ENCODE data around the gene TTC23L.

Gene TTC23L

DNA sequence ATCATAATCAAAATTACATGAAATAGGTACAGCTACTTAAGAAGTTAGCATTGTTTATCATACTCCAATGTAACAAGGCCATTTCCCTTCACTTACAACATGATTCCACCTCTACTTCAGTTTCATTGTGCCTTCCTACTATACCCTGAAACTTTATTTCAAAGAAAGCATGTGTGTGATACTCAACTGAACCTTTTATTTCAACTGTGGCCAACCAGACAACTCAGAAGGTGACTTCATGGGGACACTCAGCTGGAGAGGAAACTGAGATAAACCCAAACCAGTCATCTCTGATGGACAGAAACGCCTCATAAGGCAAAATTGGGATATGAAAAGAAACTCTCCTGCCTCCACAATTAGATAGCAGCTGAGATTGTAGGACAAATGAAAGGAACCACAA lies 5.9 kb upstream of the TTC23L start:
- DNase-seq (ENCODE audit: low spot score), result no peak

GRCh38 chr5:34833976-34834793 lies 4.8 kb upstream of the TTC23L start:
- DNase-seq (ENCODE audit: low spot score), result no peak

DNA sequence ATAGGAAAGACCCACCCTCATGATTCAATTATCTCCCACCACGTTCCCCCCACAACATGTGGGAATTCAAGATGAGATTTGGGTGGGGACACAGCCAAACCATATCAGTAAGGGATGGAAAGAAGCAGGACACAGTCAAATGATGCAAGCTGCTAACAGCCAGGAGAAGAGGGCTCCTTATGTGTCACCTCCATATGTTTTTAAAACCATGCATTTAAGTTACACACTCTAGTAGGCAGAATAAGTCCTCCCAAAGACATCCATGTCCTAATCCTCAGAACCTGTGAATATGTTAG lies 4.2 kb upstream of the TTC23L start:
- no peak for DNase-seq (ENCODE audit: low spot score)

- no peak for DNase-seq (ENCODE audit: low spot score)
Observed at GRCh38 chr5:34835664-34836063, 3.3 kb upstream of the TTC23L start.

GRCh38 chr5:34841816-34842215 lies 2.9 kb downstream of the TTC23L start:
- DNase-seq (ENCODE audit: low spot score), result no peak

DNA sequence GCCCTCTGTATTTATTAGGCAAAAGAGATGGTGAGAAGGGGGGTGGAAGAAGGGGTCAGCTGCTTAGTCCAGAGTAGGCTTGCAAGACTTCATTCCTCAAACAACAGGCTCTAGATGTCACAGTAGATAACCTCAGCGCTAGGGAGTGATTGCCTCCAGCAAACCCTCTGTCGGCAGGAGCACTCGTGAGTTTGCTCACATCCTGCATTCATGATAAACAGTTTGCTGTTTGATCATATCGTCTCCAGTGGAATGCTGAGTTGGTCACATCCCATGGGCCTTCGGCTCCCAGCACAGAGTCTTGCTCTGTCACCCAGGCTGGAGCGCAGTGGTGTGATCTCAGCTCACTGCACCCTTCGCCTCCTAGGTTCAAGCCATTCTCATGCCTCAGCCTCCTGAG lies 3.6 kb downstream of the TTC23L start:
- DNase-seq (ENCODE audit: low spot score), result no peak

- no peak for DNase-seq (ENCODE audit: low spot score)
Observed at GRCh38 chr5:34843497-34843896, 4.5 kb downstream of the TTC23L start.

DNA sequence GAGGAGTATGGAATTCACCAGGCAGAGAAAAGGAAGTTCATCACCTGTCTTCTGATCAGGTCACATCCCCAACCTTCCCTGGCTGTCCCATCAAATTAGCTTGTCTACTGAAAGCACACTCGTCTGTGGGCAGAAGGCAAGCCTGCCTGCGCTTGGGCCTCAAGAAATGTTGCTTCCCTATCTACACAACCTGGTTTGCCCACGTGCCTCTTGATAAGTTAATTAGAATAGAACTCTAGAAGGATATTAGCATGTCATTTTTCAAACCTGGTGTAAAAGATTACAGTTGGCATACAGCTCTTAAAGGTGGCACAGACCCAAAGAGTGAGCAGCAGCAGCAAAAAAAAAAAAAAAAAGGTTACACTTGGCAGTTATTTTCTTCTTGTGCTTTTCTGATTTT lies 5.1 kb downstream of the TTC23L start:
- no peak for DNase-seq (ENCODE audit: low spot score)

DNA sequence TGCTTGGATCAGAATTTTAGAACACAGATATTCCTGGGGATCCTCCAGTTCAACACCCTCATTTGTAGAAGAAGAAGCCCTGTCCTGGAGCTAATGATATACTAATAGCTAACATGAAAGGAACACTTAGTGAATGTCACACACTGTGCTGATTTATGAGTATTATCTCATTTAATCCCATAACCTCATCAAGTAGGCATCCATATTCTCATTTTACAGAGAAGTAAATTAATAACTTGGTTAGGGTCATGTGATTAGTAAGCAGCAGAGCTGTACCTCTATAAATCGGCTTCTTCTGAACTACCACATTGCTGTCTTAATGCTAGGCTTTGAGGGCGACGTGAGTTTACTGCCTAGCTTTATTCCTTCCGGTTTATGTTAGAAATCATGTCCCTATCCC lies 6.0 kb downstream of the TTC23L start:
- no peak for DNase-seq (ENCODE audit: low spot score)

DNA sequence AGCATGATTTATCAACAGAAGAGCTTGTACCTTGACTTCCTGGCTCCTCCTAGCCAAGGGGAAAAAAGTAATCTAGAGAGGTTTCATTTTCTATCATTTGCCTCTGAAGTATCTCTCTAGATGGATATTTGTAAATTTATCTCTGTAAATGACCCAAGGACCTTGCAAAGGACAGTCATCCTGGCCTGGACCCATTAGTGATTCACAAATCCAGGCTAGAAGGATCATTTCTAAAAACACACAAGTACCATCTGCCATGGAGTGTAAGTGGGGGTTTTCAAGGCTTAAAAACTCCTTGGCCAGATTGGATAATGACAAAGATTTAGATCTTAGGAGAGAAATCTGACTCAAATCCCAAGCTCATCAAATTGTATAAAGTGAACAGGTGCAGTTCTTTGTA lies 8.1 kb downstream of the TTC23L start:
- no peak for DNase-seq (ENCODE audit: low spot score)

DNA sequence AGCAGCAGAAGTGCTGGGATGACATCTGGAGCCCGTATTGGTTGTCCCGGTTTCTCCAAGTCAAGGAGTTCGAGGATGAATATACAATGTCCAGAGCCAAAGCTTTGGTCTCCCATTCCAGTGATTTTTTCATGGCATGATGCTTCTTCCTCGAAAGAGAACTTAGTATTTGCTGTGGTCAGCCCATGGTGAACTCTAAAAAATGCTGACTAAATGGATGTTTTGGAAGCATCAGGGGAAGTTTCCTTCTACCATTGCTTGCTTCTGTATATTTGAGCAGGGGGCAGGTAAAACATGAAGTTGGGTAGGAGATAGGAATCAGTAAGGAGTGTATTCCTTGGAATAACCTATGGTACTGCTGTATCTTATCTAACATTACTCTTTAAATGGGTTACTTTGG lies 8.6 kb downstream of the TTC23L start:
- no peak for DNase-seq (ENCODE audit: low spot score)

DNA sequence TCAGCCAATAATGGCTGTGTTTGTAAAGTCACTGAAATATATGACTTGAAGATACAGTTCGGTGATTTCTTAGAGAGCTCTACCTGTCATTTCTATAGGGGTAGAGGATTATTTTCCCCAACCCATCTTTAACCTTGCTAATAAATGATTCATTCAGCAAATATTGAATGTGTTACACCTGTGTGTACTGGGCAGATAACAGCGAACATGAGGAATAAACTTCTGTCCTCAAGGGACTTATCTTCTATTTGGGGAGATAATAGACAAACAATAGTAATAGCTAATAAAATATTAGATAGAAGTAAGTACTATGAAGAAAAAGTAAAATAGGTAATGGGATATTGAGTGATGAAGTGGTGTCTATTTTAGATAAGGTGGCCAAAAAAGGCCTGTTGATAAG lies 9.3 kb downstream of the TTC23L start:
- no peak for DNase-seq (ENCODE audit: low spot score)

- DNase-seq (ENCODE audit: low spot score), result no peak
Observed at GRCh38 chr5:34849253-34849652, 10.3 kb downstream of the TTC23L start.

GRCh38 chr5:34854459-34855174 lies 15.7 kb downstream of the TTC23L start:
- DNase-seq (ENCODE audit: low spot score), result no peak

DNA sequence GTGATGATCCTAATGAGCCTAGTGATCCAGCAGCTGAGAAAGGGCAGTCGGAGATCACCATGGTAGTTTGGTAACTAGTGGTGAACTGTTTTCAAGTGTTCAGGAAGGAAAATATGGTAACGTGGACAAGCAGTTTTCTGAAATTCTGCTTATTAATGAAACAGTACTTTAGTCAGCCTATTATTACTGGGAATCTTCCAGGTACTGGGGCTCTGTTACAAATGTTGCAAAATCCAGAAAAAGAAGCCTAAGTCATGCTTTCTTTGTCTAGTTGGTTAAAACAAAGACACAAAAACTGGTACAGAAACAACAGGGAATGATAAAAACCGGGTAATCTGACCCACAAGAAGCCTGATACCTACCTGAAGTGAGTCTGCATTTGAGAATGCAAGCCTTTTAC lies 18.2 kb downstream of the TTC23L start:
- no peak for DNase-seq (ENCODE audit: low spot score)

- no peak for DNase-seq (ENCODE audit: low spot score)
Observed at GRCh38 chr5:34857894-34858293, 18.9 kb downstream of the TTC23L start.

- no peak for DNase-seq (ENCODE audit: low spot score)
Observed at GRCh38 chr5:34858790-34859189, 19.8 kb downstream of the TTC23L start.

DNA sequence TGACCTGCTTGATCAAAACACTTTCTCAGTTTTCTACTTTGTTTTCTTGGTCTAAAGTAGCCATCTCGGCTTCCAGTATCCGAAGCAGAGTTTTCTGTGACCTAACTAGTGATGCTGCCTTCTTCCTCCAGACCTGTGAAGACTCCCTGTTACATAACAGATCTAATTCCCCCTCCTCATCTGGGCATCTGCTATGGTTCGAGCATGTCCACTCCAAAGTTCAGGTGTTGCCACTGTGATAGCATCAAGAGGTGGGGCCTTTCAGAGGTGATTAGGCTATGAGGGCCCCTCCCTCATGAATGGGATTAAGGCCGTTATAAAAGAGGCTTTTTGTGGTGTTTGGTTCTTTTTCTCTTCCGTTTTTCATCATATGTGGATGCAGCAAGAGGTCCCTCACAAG lies 20.3 kb downstream of the TTC23L start:
- DNase-seq (ENCODE audit: low spot score), result no peak

DNA sequence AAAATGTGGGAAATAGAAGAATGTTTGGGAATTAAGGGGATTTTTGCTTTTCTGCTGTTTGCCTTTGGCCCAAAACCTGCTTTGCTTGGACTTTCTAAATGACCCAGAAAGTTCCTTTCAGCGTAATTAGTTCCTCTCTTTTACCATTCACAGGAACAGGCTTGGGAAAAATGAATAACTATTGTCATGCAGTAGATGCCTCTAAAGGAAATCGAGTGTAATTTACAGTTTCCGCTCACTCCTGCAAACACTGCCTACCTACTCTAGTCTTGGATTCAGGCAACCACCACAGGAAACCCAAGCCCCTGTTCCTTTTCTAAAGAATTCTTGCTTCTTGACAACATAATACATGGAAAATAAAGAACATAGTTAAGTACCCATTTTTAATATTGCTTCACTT lies 25.0 kb downstream of the TTC23L start:
- no peak for DNase-seq (ENCODE audit: low spot score)

DNA sequence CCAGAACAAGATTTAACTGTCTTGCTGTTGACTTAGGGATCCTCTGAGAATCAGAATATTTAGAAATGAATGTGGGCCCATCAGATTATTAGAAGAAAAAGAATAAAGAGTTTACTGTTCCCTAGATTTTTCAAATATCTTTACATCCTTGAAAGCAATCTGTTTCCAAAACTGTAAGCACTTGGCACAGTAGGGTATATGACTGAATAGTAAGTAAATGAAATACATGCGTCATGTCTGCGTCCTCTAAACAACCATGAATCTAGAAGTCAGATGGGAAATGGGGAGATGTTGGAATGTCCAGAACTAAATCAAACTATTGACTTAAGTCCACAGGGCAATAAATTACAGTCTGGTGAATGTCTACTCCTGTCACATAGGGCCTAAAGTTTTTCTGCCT lies 26.1 kb downstream of the TTC23L start:
- DNase-seq (ENCODE audit: low spot score), result no peak

DNA sequence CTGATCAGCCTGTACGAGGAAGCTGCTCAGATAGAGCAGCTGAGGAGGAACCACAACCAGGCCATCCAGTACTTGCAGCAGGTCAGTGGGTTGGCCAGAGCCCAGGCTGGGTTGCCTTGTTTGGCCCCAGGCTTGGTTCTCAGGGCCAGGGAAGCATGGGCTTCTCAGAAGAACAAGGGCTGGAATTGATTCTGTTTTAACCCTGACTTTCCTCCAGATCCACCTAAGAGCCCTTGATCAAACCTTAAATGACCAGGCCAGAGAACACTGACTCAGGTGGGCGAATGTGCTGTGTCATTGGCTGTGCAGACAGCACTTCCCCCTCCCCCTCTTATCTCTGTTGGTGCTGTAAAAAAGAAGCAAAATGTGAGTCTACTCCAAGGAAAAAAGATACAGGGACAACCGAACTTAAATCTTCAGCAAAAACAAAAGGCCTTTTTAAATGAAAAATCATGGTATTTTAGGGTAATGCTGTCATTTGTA lies 28.1 kb downstream of the TTC23L start:
- DNase-seq (ENCODE audit: low spot score), result no peak

- no peak for DNase-seq (ENCODE audit: low spot score)
Observed at GRCh38 chr5:34867660-34868059, 28.7 kb downstream of the TTC23L start.

DNA sequence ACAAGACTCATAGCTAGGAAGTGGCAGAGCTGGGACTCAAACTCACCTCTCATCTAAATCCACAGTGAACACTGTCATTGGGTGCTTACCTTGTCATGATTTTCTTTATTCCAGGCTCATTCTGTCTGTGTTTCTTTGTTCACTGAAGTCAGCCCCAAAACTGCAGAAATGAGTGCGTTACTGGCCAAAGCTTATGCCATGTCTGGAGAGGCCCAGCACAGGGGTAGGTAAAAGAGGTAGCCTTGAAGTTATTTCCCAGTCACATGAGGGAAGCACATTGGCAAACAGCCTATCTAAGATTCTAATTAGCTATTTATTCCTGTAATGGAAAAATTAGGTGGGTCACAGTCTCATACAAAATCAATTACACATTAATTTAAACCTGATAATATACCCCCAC lies 29.8 kb downstream of the TTC23L start:
- DNase-seq (ENCODE audit: low spot score), result no peak

DNA sequence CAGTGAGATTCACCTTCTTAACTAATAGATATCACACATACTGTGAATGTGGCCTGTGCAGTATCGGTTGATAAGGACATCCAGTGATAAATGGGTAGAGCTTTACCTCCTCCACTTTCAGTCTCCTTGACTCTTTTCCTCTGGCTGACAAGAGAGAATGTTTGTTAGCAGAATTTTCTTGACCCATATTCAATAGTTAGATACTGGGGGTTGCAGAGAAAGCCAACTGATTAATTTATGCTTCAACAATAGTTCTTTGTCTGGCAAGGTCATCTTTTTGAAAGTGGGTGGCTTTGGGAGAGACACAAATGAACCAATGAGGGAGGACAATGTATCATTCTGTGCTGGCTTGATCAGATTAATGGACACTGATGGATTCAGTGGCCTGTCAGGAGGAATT lies 30.3 kb downstream of the TTC23L start:
- DNase-seq (ENCODE audit: low spot score), result no peak
